K562 (cell line): Measurements from ENCODE around the gene MBNL2. TPM values are rescaled to one million over a fixed set of nuclear protein-coding genes. Genes with fewer than 3 reads are reported as not detected.

ENCODE experiments used
- ATAC-seq: fragments of 200-7000 bp; cut with Tn5 transposase; 3 replicates; pipeline ENCODE4 v1.9.1; 2020; ENCODE audit warnings: moderate library complexity
- BruUV-seq: library from RNA; stranded (reverse); fragments of 400-500 nt; replicated peaks from 2 replicates; lab custom pipeline; 2021; lab: Mats Ljungman, UMichigan
- CTCF ChIA-PET: fragments of 300-600 bp; formaldehyde crosslinking; extraction: SDS; loops from one replicate; lab custom pipeline; 2021; ENCODE audit warnings: low intra/inter-chr PET ratio; lab: Yijun Ruan, JAX
- POLR2A ChIA-PET: fragments of 300-600, 350-650 bp; sonication (Branson Sonifier 250); formaldehyde crosslinking; extraction: SDS; loops from one replicate; lab custom pipeline; 2021; ENCODE audit warnings: antibody characterized with exemption, inconsistent platforms; lab: Yijun Ruan, JAX
- DNase-seq, 4 experiments: peaks; one replicate each; pipeline versions ENCODE4 v3.0.0 to v3.0.0-alpha.2; 2011 to 2018; ENCODE audit warnings: low spot score in 3 of 4, mixed read lengths in 3 of 4; ENCODE audit errors: extremely low read depth in 1 of 4
- FAIRE-seq: peaks from 2 replicates; lab custom pipeline; 2011; peaks lifted over from hg19 to GRCh38; lab: Jason Lieb, UNC
- H2AFZ ChIP-seq: 2 replicates; pipeline ENCODE4 v1.6.0; 2011; ENCODE audit warnings: low read depth, low read length, control low read depth, inconsistent platforms
- H3K27ac ChIP-seq: fragments of 200-600 bp; 3 replicates; pipeline ENCODE4 v1.8.0; 2011; ENCODE audit warnings: low read depth, mild to moderate bottlenecking, control low read depth, inconsistent platforms, low read length, moderate library complexity, mixed read lengths; ENCODE audit errors: extremely low read depth
- H3K27me3 ChIP-seq, 2 experiments: fragments of 300-600 bp in 1 of 2; 2 replicates in 1 of 2; 3 replicates in 1 of 2; pipeline versions ENCODE4 v1.6.0 to v1.8.0; 2011; ENCODE audit warnings: inconsistent platforms in 2 of 2, low read length in 2 of 2, mild to moderate bottlenecking in 1 of 2, mixed read lengths in 1 of 2, moderate library complexity in 1 of 2; ENCODE audit not compliant: control insufficient read depth in 2 of 2, insufficient read depth in 2 of 2
- H3K36me3 ChIP-seq: fragments of 300-600 bp; 3 replicates; pipeline ENCODE4 v1.8.0; 2011; ENCODE audit warnings: mild to moderate bottlenecking, low read length, inconsistent platforms; ENCODE audit not compliant: control insufficient read depth, insufficient read depth
- H3K4me1 ChIP-seq, 2 experiments: fragments of 200-600 bp in 1 of 2; replicated peaks in 1 of 2; 2 replicates in 1 of 2; 3 replicates in 1 of 2; pipeline versions ENCODE4 v1.5.1 to v1.8.0; 2011; ENCODE audit warnings: inconsistent platforms in 2 of 2, low read length in 2 of 2, mild to moderate bottlenecking in 1 of 2, mixed read lengths in 1 of 2, moderate library complexity in 1 of 2; ENCODE audit not compliant: control insufficient read depth in 2 of 2, insufficient read depth in 2 of 2
- H3K4me2 ChIP-seq: 2 replicates; pipeline ENCODE4 v1.6.1; 2011; ENCODE audit warnings: low read length, control low read depth, inconsistent platforms, mixed read lengths; ENCODE audit not compliant: insufficient read depth
- H3K4me3 ChIP-seq: fragments of 200-600 bp; sonication (generic), shearing (Covaris generic); 2 replicates; pipeline ENCODE4 v1.5.1; 2016; ENCODE audit warnings: control low read depth, inconsistent platforms
- H3K79me2 ChIP-seq: fragments of 200-600 bp; 3 replicates; pipeline ENCODE4 v1.8.0; 2011; ENCODE audit warnings: low read length, inconsistent platforms; ENCODE audit not compliant: control insufficient read depth, insufficient read depth
- H3K9ac ChIP-seq, 2 experiments: 2 replicates each; pipeline versions ENCODE4 v1.6.0 to v1.6.1; 2011; ENCODE audit warnings: low read depth in 2 of 2, low read length in 2 of 2, control low read depth in 1 of 2, inconsistent platforms in 1 of 2, mild to moderate bottlenecking in 1 of 2, mixed read lengths in 1 of 2; ENCODE audit not compliant: insufficient read depth in 1 of 2
- H3K9me1 ChIP-seq: one replicate; pipeline ENCODE4 v1.6.0; 2011; ENCODE audit warnings: inconsistent platforms, mild to moderate bottlenecking, low read length, moderate library complexity; ENCODE audit not compliant: control insufficient read depth, insufficient read depth
- H3K9me3 ChIP-seq: replicated peaks from 2 replicates; pipeline ENCODE4 v1.5.1; 2011; ENCODE audit warnings: low read depth, low read length, inconsistent platforms; ENCODE audit not compliant: control insufficient read depth, insufficient read depth
- H4K20me1 ChIP-seq: replicated peaks from 2 replicates; pipeline ENCODE4 v1.6.1; 2011; ENCODE audit warnings: low read length, inconsistent platforms, mixed read lengths; ENCODE audit not compliant: control insufficient read depth, insufficient read depth
- BCOR ChIP-seq: fragments of 450-650 bp; IDR thresholded peaks from 2 replicates; pipeline ENCODE4 v1.6.1; 2016
- CBFA2T3 ChIP-seq: fragments of 450-650 bp; IDR thresholded peaks from 2 replicates; pipeline ENCODE4 v1.6.1; 2017
- KDM1A ChIP-seq, 2 experiments: fragments of 450-650 bp; IDR thresholded peaks; 2 replicates each; pipeline ENCODE4 v1.6.1; 2016; ENCODE audit warnings: mild to moderate bottlenecking in 2 of 2
- MEIS2 ChIP-seq: fragments of 450-650 bp; IDR thresholded peaks from 2 replicates; pipeline ENCODE4 v1.6.1; 2014; ENCODE audit warnings: mild to moderate bottlenecking; ENCODE audit not compliant: partially characterized antibody
- NRF1 ChIP-seq, 2 experiments: fragments of 450-650 bp; IDR thresholded peaks in 1 of 2; conservative IDR thresholded peaks in 1 of 2; 2 replicates each; pipeline ENCODE4 v1.6.1; 2014; ENCODE audit warnings: mild to moderate bottlenecking in 2 of 2
- PHF21A ChIP-seq: fragments of 450-650 bp; IDR thresholded peaks from 2 replicates; pipeline ENCODE4 v1.6.1; 2017; ENCODE audit warnings: low read depth, borderline replicate concordance
- WGBS: fragments of 100-300 bp; shearing (Covaris generic); methylation state at CpG from one replicate; pipeline ENCODE4 v1.1.6; 2016; ENCODE audit warnings: low coverage, mixed read lengths; ENCODE audit not compliant: insufficient coverage; ENCODE audit errors: missing lambda C conversion rate; 5-methylcytosine and 5-hydroxymethylcytosine counted together
- in situ Hi-C: fragments of 300-500 bp; cut with MboI; formaldehyde crosslinking; loops from 4 replicates; pipeline ENCODE4 v1.15.0; 2018; ENCODE audit warnings: inconsistent platforms, mixed read lengths
- intact Hi-C: fragments of 100-400 bp; cut with micrococcal nuclease; formaldehyde crosslinking; loops from 2 replicates; pipeline ENCODE4 v1.14.2; 2022
- polyA plus RNA-seq, 8 experiments: library from polyadenylated mRNA; depleted of rRNA in 4 of 8; stranded (reverse) in 5 of 8; unstranded in 3 of 8; fragments of >200 nt; fragmentation: Nextera tagmentation in 2 of 8; fragmentation: Illumina TruSeq in 1 of 8; extraction: Ambion mirVana in 2 of 8; extraction: Trizol in 1 of 8; gene quantifications; 2 replicates each; pipeline versions ENCODE4 v1.2.1 to v1.2.3, GENCODE V29; 2011 to 2014; ENCODE audit warnings: inconsistent platforms in 1 of 8, missing spikeins in 1 of 8
- total RNA-seq, 7 experiments: library from RNA; depleted of rRNA in 6 of 7; stranded (reverse); fragments of >200 nt in 6 of 7; fragmentation: Illumina TruSeq in 2 of 7; extraction: Trizol in 2 of 7; gene quantifications; 2 replicates each; pipeline versions ENCODE4 v1.2.1 to v1.2.3, GENCODE V29; 2011 to 2021; ENCODE audit warnings: low replicate concordance in 1 of 7
- TF ChIP-seq, protein P1 (sequence below): fragments of 450-650 bp; IDR thresholded peaks from one replicate; pipeline ENCODE4 v1.6.1; 2018; ENCODE audit warnings: mild to moderate bottlenecking, moderate library complexity; ENCODE audit not compliant: partially characterized antibody
- TF ChIP-seq, protein P2 (sequence below), 2 experiments: IDR thresholded peaks in 1 of 2; conservative IDR thresholded peaks in 1 of 2; 2 replicates each; pipeline ENCODE4 v1.6.1; 2016; ENCODE audit warnings: low read depth in 2 of 2, mild to moderate bottlenecking in 1 of 2, missing compliant biosample characterization in 1 of 2, missing genetic modification characterization in 1 of 2, moderate library complexity in 1 of 2
- TF ChIP-seq, protein P3 (sequence below), 2 experiments: fragments of 450-650 bp in 1 of 2; IDR thresholded peaks; 2 replicates each; pipeline ENCODE4 v1.6.1; 2011 to 2017; ENCODE audit warnings: low read depth in 2 of 2, antibody characterized with exemption in 1 of 2, borderline replicate concordance in 1 of 2, low read length in 1 of 2, mild to moderate bottlenecking in 1 of 2, mixed read lengths in 1 of 2; ENCODE audit not compliant: control insufficient read depth in 1 of 2
- TF ChIP-seq, protein P4 (sequence below): sonication (generic); formaldehyde crosslinking; IDR thresholded peaks from 2 replicates; pipeline ENCODE4 v1.8.0; 2022; ENCODE audit warnings: mild to moderate bottlenecking, missing genetic modification reagents

Gene MBNL2
- total and polyA plus RNA-seq, 9 of the 15 experiments (the other 6 are each of a cell fraction or from before 2014, with no cell fraction given), result 7.0 to 24.8 (median 13.8) TPM

DNA sequence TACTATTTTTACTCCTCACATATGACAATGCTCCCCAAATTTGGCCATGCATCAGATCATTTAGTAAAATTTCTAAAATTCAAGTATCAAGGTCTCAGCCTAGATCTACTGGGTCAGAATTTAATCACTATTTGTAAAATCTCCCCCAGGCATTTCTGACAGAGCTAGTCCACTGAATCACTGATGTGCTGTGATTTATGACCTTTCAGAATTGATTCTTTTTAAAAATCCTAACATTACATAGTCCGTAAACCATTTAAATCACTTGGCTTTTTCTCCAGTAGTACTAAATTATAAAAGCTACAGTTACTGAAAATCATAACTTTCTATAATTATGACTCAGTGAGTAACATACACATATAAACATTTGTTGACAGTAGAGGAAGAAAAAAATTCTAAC lies 119.0 kb downstream of the MBNL2 start:
- intact Hi-C loops, result loop anchor here (5.0 kb wide), 2 partner anchors 84 to 114 kb away; no protein-coding TSS in a partner anchor
- Histone ChIP-seq H4K20me1 (peaks cover 4% of the 10 kb centered on the region; the same call in 1 of the 2 replicates), H3K9ac (no peak overlapping the region), H3K4me2 (no peak overlapping the region), H3K36me3 (peaks cover 12% of the 10 kb centered on the region; the same call in 1 of the 3 replicates), H3K9me1 (peaks cover 4% of the 10 kb centered on the region), H3K27me3 (no peaks in the 10 kb centered on the region), H3K9me3 (no peaks in the 10 kb centered on the region), H3K27ac (no peak overlapping the region), H2AFZ (no peak overlapping the region), H3K4me1 (peaks cover 5 to 12% of the 10 kb centered on the region in 2 experiments; a peak in 3 of 5 replicates), H3K4me3 (no peak overlapping the region), H3K79me2 (peaks cover 6% of the 10 kb centered on the region; the same call in 2 of the 3 replicates)
- FAIRE-seq, result no peak
- in situ Hi-C loops, result no loop called here
- peak; percentile 59 for TF ChIP-seq MEIS2
- TF ChIP-seq, protein P1, sequence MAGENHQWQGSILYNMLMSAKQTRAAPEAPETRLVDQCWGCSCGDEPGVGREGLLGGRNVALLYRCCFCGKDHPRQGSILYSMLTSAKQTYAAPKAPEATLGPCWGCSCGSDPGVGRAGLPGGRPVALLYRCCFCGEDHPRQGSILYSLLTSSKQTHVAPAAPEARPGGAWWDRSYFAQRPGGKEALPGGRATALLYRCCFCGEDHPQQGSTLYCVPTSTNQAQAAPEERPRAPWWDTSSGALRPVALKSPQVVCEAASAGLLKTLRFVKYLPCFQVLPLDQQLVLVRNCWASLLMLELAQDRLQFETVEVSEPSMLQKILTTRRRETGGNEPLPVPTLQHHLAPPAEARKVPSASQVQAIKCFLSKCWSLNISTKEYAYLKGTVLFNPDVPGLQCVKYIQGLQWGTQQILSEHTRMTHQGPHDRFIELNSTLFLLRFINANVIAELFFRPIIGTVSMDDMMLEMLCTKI, result no peak
- TF ChIP-seq, protein P2, sequence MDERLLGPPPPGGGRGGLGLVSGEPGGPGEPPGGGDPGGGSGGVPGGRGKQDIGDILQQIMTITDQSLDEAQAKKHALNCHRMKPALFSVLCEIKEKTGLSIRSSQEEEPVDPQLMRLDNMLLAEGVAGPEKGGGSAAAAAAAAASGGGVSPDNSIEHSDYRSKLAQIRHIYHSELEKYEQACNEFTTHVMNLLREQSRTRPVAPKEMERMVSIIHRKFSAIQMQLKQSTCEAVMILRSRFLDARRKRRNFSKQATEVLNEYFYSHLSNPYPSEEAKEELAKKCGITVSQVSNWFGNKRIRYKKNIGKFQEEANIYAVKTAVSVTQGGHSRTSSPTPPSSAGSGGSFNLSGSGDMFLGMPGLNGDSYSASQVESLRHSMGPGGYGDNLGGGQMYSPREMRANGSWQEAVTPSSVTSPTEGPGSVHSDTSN (CRISPR knock-in tag; IDR thresholded peaks at IDR 0.05; ENCODE audit: low read depth), result no peak
- TF ChIP-seq, protein P2 (tag; conservative IDR thresholded peaks at IDR 0.05; ENCODE audit: low read depth), result peak; percentile 42; the same call in 1 of the 2 replicates
- TF ChIP-seq KDM1A (IDR thresholded peaks at IDR 0.05), result peak; percentile 65 to 76; a peak in 3 of 4 replicates
- TF ChIP-seq NRF1 (conservative IDR thresholded peaks at IDR 0.05 in 1 of 2, IDR thresholded peaks at IDR 0.05 in 1 of 2), result no peak
- no peak for TF ChIP-seq BCOR
- TF ChIP-seq PHF21A, result no peak
- TF ChIP-seq, protein P3, sequence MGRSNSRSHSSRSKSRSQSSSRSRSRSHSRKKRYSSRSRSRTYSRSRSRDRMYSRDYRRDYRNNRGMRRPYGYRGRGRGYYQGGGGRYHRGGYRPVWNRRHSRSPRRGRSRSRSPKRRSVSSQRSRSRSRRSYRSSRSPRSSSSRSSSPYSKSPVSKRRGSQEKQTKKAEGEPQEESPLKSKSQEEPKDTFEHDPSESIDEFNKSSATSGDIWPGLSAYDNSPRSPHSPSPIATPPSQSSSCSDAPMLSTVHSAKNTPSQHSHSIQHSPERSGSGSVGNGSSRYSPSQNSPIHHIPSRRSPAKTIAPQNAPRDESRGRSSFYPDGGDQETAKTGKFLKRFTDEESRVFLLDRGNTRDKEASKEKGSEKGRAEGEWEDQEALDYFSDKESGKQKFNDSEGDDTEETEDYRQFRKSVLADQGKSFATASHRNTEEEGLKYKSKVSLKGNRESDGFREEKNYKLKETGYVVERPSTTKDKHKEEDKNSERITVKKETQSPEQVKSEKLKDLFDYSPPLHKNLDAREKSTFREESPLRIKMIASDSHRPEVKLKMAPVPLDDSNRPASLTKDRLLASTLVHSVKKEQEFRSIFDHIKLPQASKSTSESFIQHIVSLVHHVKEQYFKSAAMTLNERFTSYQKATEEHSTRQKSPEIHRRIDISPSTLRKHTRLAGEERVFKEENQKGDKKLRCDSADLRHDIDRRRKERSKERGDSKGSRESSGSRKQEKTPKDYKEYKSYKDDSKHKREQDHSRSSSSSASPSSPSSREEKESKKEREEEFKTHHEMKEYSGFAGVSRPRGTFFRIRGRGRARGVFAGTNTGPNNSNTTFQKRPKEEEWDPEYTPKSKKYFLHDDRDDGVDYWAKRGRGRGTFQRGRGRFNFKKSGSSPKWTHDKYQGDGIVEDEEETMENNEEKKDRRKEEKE (IDR thresholded peaks at IDR 0.05; ENCODE audit: borderline replicate concordance in 1 of 2, control insufficient read depth in 1 of 2, low read depth in 2 of 2, low read length in 1 of 2), result no peak
- no peak for TF ChIP-seq CBFA2T3
- TF ChIP-seq, protein P4, sequence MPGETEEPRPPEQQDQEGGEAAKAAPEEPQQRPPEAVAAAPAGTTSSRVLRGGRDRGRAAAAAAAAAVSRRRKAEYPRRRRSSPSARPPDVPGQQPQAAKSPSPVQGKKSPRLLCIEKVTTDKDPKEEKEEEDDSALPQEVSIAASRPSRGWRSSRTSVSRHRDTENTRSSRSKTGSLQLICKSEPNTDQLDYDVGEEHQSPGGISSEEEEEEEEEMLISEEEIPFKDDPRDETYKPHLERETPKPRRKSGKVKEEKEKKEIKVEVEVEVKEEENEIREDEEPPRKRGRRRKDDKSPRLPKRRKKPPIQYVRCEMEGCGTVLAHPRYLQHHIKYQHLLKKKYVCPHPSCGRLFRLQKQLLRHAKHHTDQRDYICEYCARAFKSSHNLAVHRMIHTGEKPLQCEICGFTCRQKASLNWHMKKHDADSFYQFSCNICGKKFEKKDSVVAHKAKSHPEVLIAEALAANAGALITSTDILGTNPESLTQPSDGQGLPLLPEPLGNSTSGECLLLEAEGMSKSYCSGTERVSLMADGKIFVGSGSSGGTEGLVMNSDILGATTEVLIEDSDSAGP (CRISPR knock-in tag), result no peak
- BruUV-seq, result no TSS peak
- WGBS, result 79% methylated on average over 1 of the region's 1 CpG
- no peak for ATAC-seq
- ChIA-PET POLR2A (interaction anchor here (0.8 kb wide), 1 partner anchor 56 kb away, joined by 4 read pairs; no protein-coding TSS in a partner anchor), CTCF (no interaction called here)
- no peak for DNase-seq
